ENCODE data around the gene ZNF485.

ZNF485 gene

DNA sequence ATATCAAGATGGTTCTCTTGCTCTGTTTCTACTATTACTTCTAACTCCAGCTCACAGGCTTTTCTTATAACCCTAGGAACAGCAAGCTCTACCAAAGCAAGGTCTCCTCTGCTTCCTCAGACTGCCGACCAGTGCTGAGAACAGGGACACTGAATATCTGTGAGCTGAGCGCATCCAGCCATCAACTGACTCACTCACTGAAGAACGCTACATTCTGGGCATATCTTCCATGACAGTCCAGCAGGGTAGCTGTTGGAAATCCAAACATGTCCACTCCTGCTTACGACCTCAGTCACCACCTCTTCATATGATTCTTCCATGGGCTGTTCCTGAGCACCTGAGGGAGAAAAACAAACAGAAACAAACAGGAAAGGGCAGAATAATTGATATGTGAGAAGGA is 39.6 kb downstream of the ZNF485 start:
- Histone ChIP-seq H3K9me3 (ENCODE audit: control insufficient read depth, insufficient read depth, low read length) (peaks cover 35% of the 10 kb centered on the region), H3K36me3 (ENCODE audit: control insufficient read depth, low read length) (peaks cover 15% of the 10 kb centered on the region)
- TF ChIP-seq CTCF (IDR thresholded peaks at IDR 0.05; ENCODE audit: low read depth, low read length, poor library complexity, severe bottlenecking) (no peak), EZH2phosphoT487 (IDR thresholded peaks at IDR 0.05; ENCODE audit: borderline replicate concordance, low read length) (no peak)

GRCh38 chr10:43647576-43647975 is 41.3 kb downstream of the ZNF485 start:
- Histone ChIP-seq H3K9me3 (ENCODE audit: control insufficient read depth, insufficient read depth, low read length) (peaks cover 35% of the 10 kb centered on the region), H3K4me1 (ENCODE audit: control insufficient read depth, low read length) (peaks cover 7% of the 10 kb centered on the region), H3K36me3 (ENCODE audit: control insufficient read depth, low read length) (peaks cover 15% of the 10 kb centered on the region), H4K20me1 (ENCODE audit: control insufficient read depth, insufficient read depth, low read depth, low read length) (no peaks in the 10 kb centered on the region), H3K79me2 (ENCODE audit: control insufficient read depth, low read length) (no peaks in the 10 kb centered on the region), H3K4me2 (ENCODE audit: low read length) (peak overlapping the region; percentile 68), H3K27ac (ENCODE audit: low read depth, low read length) (no peak overlapping the region), H3K27me3 (ENCODE audit: control insufficient read depth, low read length) (no peaks in the 10 kb centered on the region), H3K9me2 (replicated peaks; ENCODE audit: control insufficient read depth, low read length) (no peaks in the 10 kb centered on the region), H3K4me3 (ENCODE audit: low read length) (peak overlapping the region; percentile 74), H3F3A (ENCODE audit: control insufficient read depth, insufficient read depth) (no peaks in the 10 kb centered on the region)
- TF ChIP-seq CTCF (IDR thresholded peaks at IDR 0.05; ENCODE audit: low read depth, low read length, poor library complexity, severe bottlenecking): no peak
- TF ChIP-seq EZH2phosphoT487 (IDR thresholded peaks at IDR 0.05; ENCODE audit: borderline replicate concordance, low read length): no peak

More for the DNA sequence above, 39.6 kb downstream of the ZNF485 start:
- H3K27me3 ChIP-seq (ENCODE audit: control insufficient read depth, low read length): no peaks in the 10 kb centered on the region
- H3K27ac ChIP-seq (ENCODE audit: low read depth, low read length): no peak overlapping the region
- H3F3A ChIP-seq (ENCODE audit: control insufficient read depth, insufficient read depth): no peaks in the 10 kb centered on the region
- no peaks in the 10 kb centered on the region for H3K9me2 ChIP-seq (replicated peaks; ENCODE audit: control insufficient read depth, low read length)
- no peaks in the 10 kb centered on the region for H3K79me2 ChIP-seq (ENCODE audit: control insufficient read depth, low read length)
- peaks cover 7% of the 10 kb centered on the region for H3K4me1 ChIP-seq (ENCODE audit: control insufficient read depth, low read length)
- no peak overlapping the region for H3K4me2 ChIP-seq (ENCODE audit: low read length)
- no peak overlapping the region for H3K4me3 ChIP-seq (ENCODE audit: low read length)
- H4K20me1 ChIP-seq (ENCODE audit: control insufficient read depth, insufficient read depth, low read depth, low read length): no peaks in the 10 kb centered on the region

- Histone ChIP-seq H3K9me3 (ENCODE audit: control insufficient read depth, insufficient read depth, low read length) (peaks cover 32% of the 10 kb centered on the region), H4K20me1 (ENCODE audit: control insufficient read depth, insufficient read depth, low read depth, low read length) (no peaks in the 10 kb centered on the region), H3K9me2 (replicated peaks; ENCODE audit: control insufficient read depth, low read length) (no peaks in the 10 kb centered on the region), H3K27ac (ENCODE audit: low read depth, low read length) (no peak overlapping the region), H3K79me2 (ENCODE audit: control insufficient read depth, low read length) (no peaks in the 10 kb centered on the region), H3K27me3 (ENCODE audit: control insufficient read depth, low read length) (no peaks in the 10 kb centered on the region), H3K4me1 (ENCODE audit: control insufficient read depth, low read length) (peaks cover 7% of the 10 kb centered on the region), H3K36me3 (ENCODE audit: control insufficient read depth, low read length) (peaks cover 15% of the 10 kb centered on the region), H3F3A (ENCODE audit: control insufficient read depth, insufficient read depth) (no peaks in the 10 kb centered on the region), H3K4me3 (ENCODE audit: low read length) (peak overlapping the region; percentile 74), H3K4me2 (ENCODE audit: low read length) (peak overlapping the region; percentile 68)
- no peak for TF ChIP-seq CTCF (IDR thresholded peaks at IDR 0.05; ENCODE audit: low read depth, low read length, poor library complexity, severe bottlenecking)
- TF ChIP-seq EZH2phosphoT487 (IDR thresholded peaks at IDR 0.05; ENCODE audit: borderline replicate concordance, low read length): no peak
Measured at GRCh38 chr10:43648095-43648397, 41.8 kb downstream of the ZNF485 start.

Data from DOHH2 (cell line).